Measurements from ENCODE around the gene ADARB2.

ADARB2 gene

GRCh38 chr10:1138529-1138928, 598.8 kb downstream of the ADARB2 start:
- H3K27me3 ChIP-seq: no peaks in the 10 kb centered on the region
- no peaks in the 10 kb centered on the region for H3K36me3 ChIP-seq
- H3K9me3 ChIP-seq: no peaks in the 10 kb centered on the region
- TF ChIP-seq CTCF (IDR thresholded peaks at IDR 0.05; ENCODE audit: low read depth, low read length): no peak
- H3K4me3 ChIP-seq (ENCODE audit: low read depth, low read length): no peak overlapping the region
- H3K4me1 ChIP-seq: no peaks in the 10 kb centered on the region
- DNase-seq: no peak

GRCh38 chr10:1137499-1138163, 599.7 kb downstream of the ADARB2 start:
- no peak for TF ChIP-seq CTCF (IDR thresholded peaks at IDR 0.05; ENCODE audit: low read depth, low read length)
- no peak for DNase-seq
- H3K27me3 ChIP-seq: no peaks in the 10 kb centered on the region
- no peaks in the 10 kb centered on the region for H3K9me3 ChIP-seq
- H3K36me3 ChIP-seq: no peaks in the 10 kb centered on the region
- no peak overlapping the region for H3K4me3 ChIP-seq (ENCODE audit: low read depth, low read length)
- H3K4me1 ChIP-seq: no peaks in the 10 kb centered on the region

GRCh38 chr10:1136268-1136667, 601.1 kb downstream of the ADARB2 start:
- Histone ChIP-seq H3K36me3 (peaks cover 5% of the 10 kb centered on the region), H3K4me1 (no peaks in the 10 kb centered on the region), H3K4me3 (ENCODE audit: low read depth, low read length) (no peak overlapping the region), H3K9me3 (no peaks in the 10 kb centered on the region), H3K27me3 (no peaks in the 10 kb centered on the region)
- no peak for TF ChIP-seq CTCF (IDR thresholded peaks at IDR 0.05; ENCODE audit: low read depth, low read length)
- no peak for DNase-seq

- peaks cover 25% of the 10 kb centered on the region for H3K36me3 ChIP-seq
- H3K4me3 ChIP-seq (ENCODE audit: low read depth, low read length): no peak overlapping the region
- no peaks in the 10 kb centered on the region for H3K27me3 ChIP-seq
- no peaks in the 10 kb centered on the region for H3K9me3 ChIP-seq
- TF ChIP-seq CTCF (IDR thresholded peaks at IDR 0.05; ENCODE audit: low read depth, low read length): no peak
- DNase-seq: no peak
- H3K4me1 ChIP-seq: no peaks in the 10 kb centered on the region
Observed at GRCh38 chr10:1134156-1134555, 603.2 kb downstream of the ADARB2 start.

- peaks cover 30% of the 10 kb centered on the region for H3K36me3 ChIP-seq
- H3K27me3 ChIP-seq: no peaks in the 10 kb centered on the region
- TF ChIP-seq CTCF (IDR thresholded peaks at IDR 0.05; ENCODE audit: low read depth, low read length): no peak
- H3K4me3 ChIP-seq (ENCODE audit: low read depth, low read length): no peak overlapping the region
- H3K4me1 ChIP-seq: no peaks in the 10 kb centered on the region
- H3K9me3 ChIP-seq: no peaks in the 10 kb centered on the region
- DNase-seq: no peak
Observed at GRCh38 chr10:1133495-1134045, 603.8 kb downstream of the ADARB2 start.

- no peak for DNase-seq
- no peaks in the 10 kb centered on the region for H3K4me1 ChIP-seq
Observed at GRCh38 chr10:1132584-1132983, 604.7 kb downstream of the ADARB2 start.

More at GRCh38 chr10:1132584-1132983, 604.7 kb downstream of the ADARB2 start:
- TF ChIP-seq CTCF (IDR thresholded peaks at IDR 0.05; ENCODE audit: low read depth, low read length): no peak
- H3K36me3 ChIP-seq: peaks cover 30% of the 10 kb centered on the region
- H3K9me3 ChIP-seq: no peaks in the 10 kb centered on the region
- H3K27me3 ChIP-seq: no peaks in the 10 kb centered on the region
- H3K4me3 ChIP-seq (ENCODE audit: low read depth, low read length): no peak overlapping the region

Data from BE2C (cell line).